Mammary epithelial cell (primary cell): Measurements from ENCODE around the gene BRF1.

ENCODE experiments used
- CTCF ChIP-seq, 2 donors: IDR thresholded peaks in 1 of 2; conservative IDR thresholded peaks in 1 of 2; 2 replicates each; pipeline ENCODE4 v1.5.1; 2011 to 2012; ENCODE audit warnings: inconsistent platforms in 2 of 2, low read length in 2 of 2, mild to moderate bottlenecking in 2 of 2, control low read depth in 1 of 2, low read depth in 1 of 2; ENCODE audit not compliant: insufficient read depth in 1 of 2; ENCODE audit errors: extremely low read depth in 1 of 2
- EZH2 ChIP-seq: IDR thresholded peaks from 2 replicates; pipeline ENCODE4 v1.6.1; 2012; ENCODE audit warnings: low read length, inconsistent platforms, borderline replicate concordance

GRCh38 chr14:105325303-105325702 lies 24.5 kb upstream of the BRF1 start:
- TF ChIP-seq EZH2 (no peak), CTCF (conservative IDR thresholded peaks at IDR 0.05 in 1 of 2, IDR thresholded peaks at IDR 0.05 in 1 of 2; ENCODE audit: extremely low read depth in 1 of 2, insufficient read depth in 1 of 2, low read depth in 1 of 2, low read length in 2 of 2) (no peak)
